ENCODE data around the gene GFOD1. TPM values are rescaled to one million over a fixed set of nuclear protein-coding genes. Genes with fewer than 3 reads are reported as not detected.

GFOD1 gene
- total and polyA plus RNA-seq, 2 experiments from 2014 or later: 16.2 to 30.5 TPM

GRCh38 chr6:13348334-13349113, 138.9 kb downstream of the GFOD1 start:
- peaks cover 23% of the 10 kb centered on the region for H3K4me1 ChIP-seq (ENCODE audit: low read depth)
- no peaks in the 10 kb centered on the region for H3K9me3 ChIP-seq (ENCODE audit: low read depth)
- TF ChIP-seq, protein P1, sequence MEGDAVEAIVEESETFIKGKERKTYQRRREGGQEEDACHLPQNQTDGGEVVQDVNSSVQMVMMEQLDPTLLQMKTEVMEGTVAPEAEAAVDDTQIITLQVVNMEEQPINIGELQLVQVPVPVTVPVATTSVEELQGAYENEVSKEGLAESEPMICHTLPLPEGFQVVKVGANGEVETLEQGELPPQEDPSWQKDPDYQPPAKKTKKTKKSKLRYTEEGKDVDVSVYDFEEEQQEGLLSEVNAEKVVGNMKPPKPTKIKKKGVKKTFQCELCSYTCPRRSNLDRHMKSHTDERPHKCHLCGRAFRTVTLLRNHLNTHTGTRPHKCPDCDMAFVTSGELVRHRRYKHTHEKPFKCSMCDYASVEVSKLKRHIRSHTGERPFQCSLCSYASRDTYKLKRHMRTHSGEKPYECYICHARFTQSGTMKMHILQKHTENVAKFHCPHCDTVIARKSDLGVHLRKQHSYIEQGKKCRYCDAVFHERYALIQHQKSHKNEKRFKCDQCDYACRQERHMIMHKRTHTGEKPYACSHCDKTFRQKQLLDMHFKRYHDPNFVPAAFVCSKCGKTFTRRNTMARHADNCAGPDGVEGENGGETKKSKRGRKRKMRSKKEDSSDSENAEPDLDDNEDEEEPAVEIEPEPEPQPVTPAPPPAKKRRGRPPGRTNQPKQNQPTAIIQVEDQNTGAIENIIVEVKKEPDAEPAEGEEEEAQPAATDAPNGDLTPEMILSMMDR (IDR thresholded peaks at IDR 0.05; ENCODE audit: low read depth, low read length): no peak
- DNase-seq (ENCODE audit: low read depth in 1 of 2, low spot score in 1 of 2): no peak
- no peak overlapping the region for H3K27ac ChIP-seq
- no peaks in the 10 kb centered on the region for H3K27me3 ChIP-seq
- no peak overlapping the region for H3K4me3 ChIP-seq
- H3K36me3 ChIP-seq: no peaks in the 10 kb centered on the region

DNA sequence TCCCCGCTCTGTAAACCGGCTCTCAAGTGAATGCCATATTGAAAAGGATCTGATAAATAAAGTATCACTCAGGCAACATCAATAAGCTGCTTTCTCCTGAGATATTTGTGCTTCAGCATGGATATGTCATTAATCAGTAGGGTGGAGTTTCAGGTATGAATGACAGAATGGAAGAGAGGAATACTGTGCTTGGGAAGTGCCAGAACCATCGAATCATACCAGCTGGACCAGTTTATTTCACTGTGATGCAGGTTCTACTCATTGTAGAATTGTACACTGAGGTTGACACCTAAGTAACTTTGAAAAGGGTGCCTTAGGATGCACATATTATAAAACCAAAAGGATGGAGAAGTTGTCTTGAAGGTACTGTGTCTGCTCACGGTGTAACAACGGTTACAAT, 141.2 kb downstream of the GFOD1 start:
- H3K4me3 ChIP-seq: no peak overlapping the region
- TF ChIP-seq, protein P1 (IDR thresholded peaks at IDR 0.05; ENCODE audit: low read depth, low read length): no peak
- no peaks in the 10 kb centered on the region for H3K27me3 ChIP-seq
- no peaks in the 10 kb centered on the region for H3K9me3 ChIP-seq (ENCODE audit: low read depth)
- no peaks in the 10 kb centered on the region for H3K36me3 ChIP-seq
- H3K4me1 ChIP-seq (ENCODE audit: low read depth): peaks cover 7% of the 10 kb centered on the region
- no peak for DNase-seq (ENCODE audit: low read depth in 1 of 2, low spot score in 1 of 2)
- H3K27ac ChIP-seq: no peak overlapping the region

DNA sequence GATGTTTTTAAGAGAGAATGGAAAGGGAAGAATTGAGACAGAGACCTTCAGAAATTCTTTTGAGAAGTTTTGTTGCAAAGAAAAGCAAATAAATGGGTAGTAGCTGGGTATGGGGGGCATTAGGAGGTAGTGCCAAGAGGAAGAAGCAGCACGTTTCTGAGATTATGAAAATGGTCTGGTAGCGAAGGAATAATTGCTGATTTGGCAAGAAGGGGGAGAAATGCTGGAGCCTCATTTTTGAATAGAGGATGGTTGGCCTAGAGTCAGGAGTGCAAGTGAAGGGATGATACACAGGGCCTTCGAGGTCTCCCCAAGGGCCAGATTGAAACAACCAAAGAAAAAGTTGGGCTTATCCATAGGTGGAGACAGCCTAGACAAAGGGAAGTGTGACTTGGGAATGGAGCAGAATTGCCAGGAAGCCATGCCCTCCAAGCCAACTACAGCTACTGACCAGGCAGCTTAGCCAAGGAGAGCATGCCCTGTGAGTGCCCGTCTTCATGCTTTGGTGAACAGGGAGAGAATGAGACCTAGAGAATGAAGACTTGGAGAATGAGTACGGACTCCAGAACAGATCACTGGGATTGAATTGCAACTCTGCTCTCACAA, 144.9 kb downstream of the GFOD1 start:
- Histone ChIP-seq H3K36me3 (no peaks in the 10 kb centered on the region), H3K27ac (no peak overlapping the region)
- TF ChIP-seq, protein P1 (IDR thresholded peaks at IDR 0.05; ENCODE audit: low read depth, low read length): no peak

DNA sequence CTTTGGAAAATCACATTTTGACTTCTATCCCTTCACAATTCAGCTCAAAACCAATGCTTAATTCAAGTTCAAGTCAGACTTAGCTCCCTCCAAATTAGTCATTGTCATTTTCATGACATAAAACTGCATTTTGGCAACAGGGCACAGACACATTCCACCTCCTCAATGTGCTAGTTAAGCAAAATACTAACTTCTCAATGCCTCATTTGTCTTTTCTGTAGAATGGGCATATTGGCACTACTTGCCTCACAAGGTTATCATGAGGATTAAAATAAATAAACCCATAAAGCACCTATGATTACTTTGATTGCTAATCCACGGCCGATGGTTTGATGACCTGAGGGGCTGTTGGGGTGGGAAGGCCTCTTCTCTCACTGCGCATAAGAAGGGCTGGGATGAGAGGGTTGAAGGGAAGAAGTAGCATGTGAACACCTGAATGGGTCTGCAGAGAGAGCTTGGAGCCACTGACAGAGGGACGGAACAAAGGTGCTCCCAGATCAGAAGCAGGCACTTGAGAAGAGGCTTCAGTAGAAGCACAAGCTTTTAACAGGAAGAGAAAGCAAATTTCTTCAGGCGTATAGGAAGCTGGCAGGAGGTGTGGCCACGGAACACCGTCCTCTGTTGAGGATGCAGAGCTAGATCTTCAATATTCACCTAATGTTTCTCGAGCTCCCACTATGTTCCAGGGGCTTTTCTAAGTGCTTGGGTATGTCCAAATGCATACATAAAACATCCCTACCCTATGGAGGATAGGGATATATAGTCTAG, 147.4 kb downstream of the GFOD1 start:
- H3K4me3 ChIP-seq: no peak overlapping the region
- H3K27me3 ChIP-seq: no peaks in the 10 kb centered on the region
- TF ChIP-seq, protein P1 (IDR thresholded peaks at IDR 0.05; ENCODE audit: low read depth, low read length): no peak
- no peaks in the 10 kb centered on the region for H3K9me3 ChIP-seq (ENCODE audit: low read depth)
- peaks cover 10% of the 10 kb centered on the region for H3K4me1 ChIP-seq (ENCODE audit: low read depth)
- H3K36me3 ChIP-seq: no peaks in the 10 kb centered on the region
- H3K27ac ChIP-seq: no peak overlapping the region
- DNase-seq (ENCODE audit: low read depth in 1 of 2, low spot score in 1 of 2): no peak

More for the DNA sequence above, 144.9 kb downstream of the GFOD1 start:
- DNase-seq (ENCODE audit: low read depth in 1 of 2, low spot score in 1 of 2): no peak
- Histone ChIP-seq H3K4me3 (no peak overlapping the region), H3K4me1 (ENCODE audit: low read depth) (peaks cover 5% of the 10 kb centered on the region), H3K9me3 (ENCODE audit: low read depth) (no peaks in the 10 kb centered on the region), H3K27me3 (no peaks in the 10 kb centered on the region)

DNA sequence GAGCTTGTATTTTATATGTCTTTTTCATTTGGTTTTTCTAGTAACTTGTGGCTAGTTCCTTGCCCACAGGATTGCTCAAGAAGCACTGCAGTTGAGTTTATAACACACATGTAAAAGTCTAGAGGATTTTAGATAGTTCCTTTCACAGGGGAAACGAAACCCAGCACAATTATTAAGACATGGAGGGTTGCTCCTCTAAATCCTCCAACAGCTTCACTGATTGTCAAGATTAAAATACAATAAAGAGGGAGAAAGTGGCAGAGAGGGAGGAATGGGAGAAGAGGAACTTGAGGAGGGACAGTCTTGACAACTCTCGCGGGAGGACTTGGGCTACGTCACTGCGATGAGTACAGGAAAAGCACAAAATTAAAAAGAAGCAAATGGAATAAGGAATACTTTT, 149.4 kb downstream of the GFOD1 start:
- DNase-seq (ENCODE audit: low read depth in 1 of 2, low spot score in 1 of 2): peak in 1 of 2 donors; percentile 48
- TF ChIP-seq, protein P1 (IDR thresholded peaks at IDR 0.05; ENCODE audit: low read depth, low read length): no peak
- no peaks in the 10 kb centered on the region for H3K9me3 ChIP-seq (ENCODE audit: low read depth)
- no peaks in the 10 kb centered on the region for H3K36me3 ChIP-seq
- H3K27ac ChIP-seq: peak overlapping the region; percentile 16
- H3K4me1 ChIP-seq (ENCODE audit: low read depth): peaks cover 10% of the 10 kb centered on the region
- no peak overlapping the region for H3K4me3 ChIP-seq
- no peaks in the 10 kb centered on the region for H3K27me3 ChIP-seq
